Measurements from ENCODE around the gene TRAK2.
"Not testable (repeated sequence)": the region's sequence is repeated elsewhere in the genome, so short reads cannot be mapped to it uniquely, and the experiment has no call there.

The TRAK2 gene

GRCh38 chr2:201448061-201448460 lies 3.2 kb downstream of the TRAK2 start:
- Histone ChIP-seq H3K4me1 (ENCODE audit: control insufficient read depth in 1 of 2, insufficient read depth in 1 of 2, low read depth in 1 of 2, low read length in 1 of 2) (peaks cover 17 to 22% of the 10 kb centered on the region in 2 experiments), H3K36me3 (no peaks in the 10 kb centered on the region), H3K27me3 (peaks cover 13% of the 10 kb centered on the region), H3K9me3 (no peaks in the 10 kb centered on the region), H3K27ac (no peak overlapping the region), H3K4me3 (ENCODE audit: low read depth in 1 of 2, low read length in 1 of 2) (no peak overlapping the region)
- no peak for TF ChIP-seq CTCF (IDR thresholded peaks at IDR 0.05)

- H3K27ac ChIP-seq: no peak overlapping the region
- peaks cover 10 to 16% of the 10 kb centered on the region in 2 experiments for H3K4me1 ChIP-seq (ENCODE audit: control insufficient read depth in 1 of 2, insufficient read depth in 1 of 2, low read depth in 1 of 2, low read length in 1 of 2)
- H3K4me3 ChIP-seq (ENCODE audit: low read depth in 1 of 2, low read length in 1 of 2): no peak overlapping the region
- H3K9me3 ChIP-seq: no peaks in the 10 kb centered on the region
- no peaks in the 10 kb centered on the region for H3K36me3 ChIP-seq
- peaks cover 3% of the 10 kb centered on the region for H3K27me3 ChIP-seq
- no peak for TF ChIP-seq CTCF (IDR thresholded peaks at IDR 0.05)
Measured at GRCh38 chr2:201447086-201447485, 4.2 kb downstream of the TRAK2 start.

GRCh38 chr2:201444746-201445465 lies 6.4 kb downstream of the TRAK2 start:
- H3K27me3 ChIP-seq: no peaks in the 10 kb centered on the region
- H3K36me3 ChIP-seq: no peaks in the 10 kb centered on the region
- peaks cover 0 to 3% of the 10 kb centered on the region in 2 experiments for H3K4me1 ChIP-seq (ENCODE audit: control insufficient read depth in 1 of 2, insufficient read depth in 1 of 2, low read depth in 1 of 2, low read length in 1 of 2)
- no peak overlapping the region for H3K4me3 ChIP-seq (ENCODE audit: low read depth in 1 of 2, low read length in 1 of 2)
- H3K9me3 ChIP-seq: no peaks in the 10 kb centered on the region
- no peak overlapping the region for H3K27ac ChIP-seq
- TF ChIP-seq CTCF (IDR thresholded peaks at IDR 0.05): no peak

GRCh38 chr2:201441409-201441808 lies 9.8 kb downstream of the TRAK2 start:
- no peak for TF ChIP-seq CTCF (IDR thresholded peaks at IDR 0.05)
- Histone ChIP-seq H3K27me3 (no peaks in the 10 kb centered on the region), H3K9me3 (no peaks in the 10 kb centered on the region), H3K4me1 (ENCODE audit: control insufficient read depth in 1 of 2, insufficient read depth in 1 of 2, low read depth in 1 of 2, low read length in 1 of 2) (peaks cover 0 to 3% of the 10 kb centered on the region in 2 experiments), H3K4me3 (ENCODE audit: low read depth in 1 of 2, low read length in 1 of 2) (no peak overlapping the region), H3K36me3 (no peaks in the 10 kb centered on the region), H3K27ac (no peak overlapping the region)

- Histone ChIP-seq H3K9me3 (no peaks in the 10 kb centered on the region), H3K27me3 (no peaks in the 10 kb centered on the region), H3K4me1 (ENCODE audit: control insufficient read depth in 1 of 2, insufficient read depth in 1 of 2, low read depth in 1 of 2, low read length in 1 of 2) (peaks cover 0 to 3% of the 10 kb centered on the region in 2 experiments), H3K27ac (no peak overlapping the region), H3K36me3 (no peaks in the 10 kb centered on the region), H3K4me3 (ENCODE audit: low read depth in 1 of 2, low read length in 1 of 2) (no peak overlapping the region)
- no peak for TF ChIP-seq CTCF (IDR thresholded peaks at IDR 0.05)
Measured at GRCh38 chr2:201440182-201440581, 11.1 kb downstream of the TRAK2 start.

GRCh38 chr2:201439336-201439922 lies 11.8 kb downstream of the TRAK2 start:
- not testable (repeated sequence) for H3K27me3 ChIP-seq; H3K36me3 ChIP-seq; H3K9me3 ChIP-seq; H3K27ac ChIP-seq; H3K4me1 ChIP-seq (ENCODE audit: control insufficient read depth in 1 of 2, insufficient read depth in 1 of 2, low read depth in 1 of 2, low read length in 1 of 2); H3K4me3 ChIP-seq (ENCODE audit: low read depth in 1 of 2, low read length in 1 of 2)
